IPS-18a (cell line): Measurements from ENCODE around the gene ICAM2.

Experiments
- H3K27ac ChIP-seq: one replicate; pipeline ENCODE4 v1.5.1; 2013; ENCODE audit warnings: low read length
- H3K27me3 ChIP-seq: one replicate; pipeline ENCODE4 v1.6.1; 2013; ENCODE audit warnings: mild to moderate bottlenecking, low read length; ENCODE audit not compliant: control insufficient read depth, insufficient read depth
- H3K36me3 ChIP-seq: one replicate; pipeline ENCODE4 v1.6.1; 2013; ENCODE audit warnings: low read depth, low read length; ENCODE audit not compliant: control insufficient read depth
- H3K4me1 ChIP-seq: one replicate; pipeline ENCODE4 v1.6.1; 2013; ENCODE audit warnings: low read depth, low read length; ENCODE audit not compliant: control insufficient read depth
- H3K4me3 ChIP-seq: one replicate; pipeline ENCODE4 v1.5.1; 2013; ENCODE audit warnings: low read length
- H3K9ac ChIP-seq: one replicate; pipeline ENCODE4 v1.6.1; 2013; ENCODE audit warnings: mild to moderate bottlenecking, low read length, moderate library complexity
- H3K9me3 ChIP-seq: one replicate; pipeline ENCODE4 v1.6.1; 2013; ENCODE audit warnings: low read depth, low read length; ENCODE audit not compliant: control insufficient read depth

Gene ICAM2

GRCh38 chr17:63975541-63976092 lies 44.8 kb downstream of the ICAM2 start:
- Histone ChIP-seq H3K9ac (no peak overlapping the region), H3K4me3 (no peak overlapping the region), H3K36me3 (no peaks in the 10 kb centered on the region), H3K4me1 (no peaks in the 10 kb centered on the region), H3K27me3 (no peaks in the 10 kb centered on the region), H3K9me3 (no peaks in the 10 kb centered on the region), H3K27ac (no peak overlapping the region)

- Histone ChIP-seq H3K4me1 (no peaks in the 10 kb centered on the region), H3K9ac (no peak overlapping the region), H3K27ac (no peak overlapping the region), H3K27me3 (no peaks in the 10 kb centered on the region), H3K4me3 (no peak overlapping the region), H3K9me3 (no peaks in the 10 kb centered on the region), H3K36me3 (no peaks in the 10 kb centered on the region)
Observed at GRCh38 chr17:63974594-63975192, 45.7 kb downstream of the ICAM2 start.

- H3K9ac ChIP-seq = no peak overlapping the region
- no peaks in the 10 kb centered on the region for H3K9me3 ChIP-seq
- H3K36me3 ChIP-seq = no peaks in the 10 kb centered on the region
- H3K4me1 ChIP-seq = no peaks in the 10 kb centered on the region
- no peaks in the 10 kb centered on the region for H3K27me3 ChIP-seq
- H3K27ac ChIP-seq = no peak overlapping the region
- H3K4me3 ChIP-seq = no peak overlapping the region
Observed at GRCh38 chr17:63973930-63974593, 46.4 kb downstream of the ICAM2 start.

GRCh38 chr17:63973247-63973646 lies 47.2 kb downstream of the ICAM2 start:
- no peaks in the 10 kb centered on the region for H3K9me3 ChIP-seq
- H3K27me3 ChIP-seq = no peaks in the 10 kb centered on the region
- H3K27ac ChIP-seq = no peak overlapping the region
- no peak overlapping the region for H3K4me3 ChIP-seq
- no peaks in the 10 kb centered on the region for H3K36me3 ChIP-seq
- no peaks in the 10 kb centered on the region for H3K4me1 ChIP-seq
- no peak overlapping the region for H3K9ac ChIP-seq

- Histone ChIP-seq H3K9me3 (no peaks in the 10 kb centered on the region), H3K27ac (no peak within 1 kb of the TSS), H3K4me3 (no peak within 1 kb of the TSS), H3K36me3 (no peaks in the 10 kb centered on the region), H3K9ac (no peak within 1 kb of the TSS), H3K27me3 (no peaks in the 10 kb centered on the region), H3K4me1 (no peaks in the 10 kb centered on the region)
Observed at GRCh38 chr17:63972796-63973195, 47.6 kb downstream of the ICAM2 start, which contains the start of gene SCN4A. TSS of gene SCN4A (minus strand) at chr17:63972918. CDS start at chr17:63972841, 77 bp downstream.

- Histone ChIP-seq H3K27ac (no peak overlapping the region), H3K27me3 (no peaks in the 10 kb centered on the region), H3K9me3 (no peaks in the 10 kb centered on the region), H3K4me1 (no peaks in the 10 kb centered on the region), H3K36me3 (no peaks in the 10 kb centered on the region), H3K4me3 (no peak overlapping the region), H3K9ac (no peak overlapping the region)
Observed at GRCh38 chr17:63969278-63969677, 51.2 kb downstream of the ICAM2 start.

GRCh38 chr17:63967953-63968352 lies 52.5 kb downstream of the ICAM2 start:
- Histone ChIP-seq H3K4me3 (no peak overlapping the region), H3K27me3 (no peaks in the 10 kb centered on the region), H3K4me1 (no peaks in the 10 kb centered on the region), H3K9ac (no peak overlapping the region), H3K36me3 (no peaks in the 10 kb centered on the region), H3K9me3 (no peaks in the 10 kb centered on the region), H3K27ac (no peak overlapping the region)

GRCh38 chr17:63966646-63967264 lies 53.7 kb downstream of the ICAM2 start:
- H3K4me3 ChIP-seq = no peak overlapping the region
- H3K9ac ChIP-seq = no peak overlapping the region
- peaks cover 9% of the 10 kb centered on the region for H3K4me1 ChIP-seq
- no peaks in the 10 kb centered on the region for H3K9me3 ChIP-seq
- no peaks in the 10 kb centered on the region for H3K36me3 ChIP-seq
- H3K27me3 ChIP-seq = no peaks in the 10 kb centered on the region
- no peak overlapping the region for H3K27ac ChIP-seq

GRCh38 chr17:63963123-63963522 lies 57.3 kb downstream of the ICAM2 start:
- no peak overlapping the region for H3K9ac ChIP-seq
- peaks cover 18% of the 10 kb centered on the region for H3K4me1 ChIP-seq
- H3K9me3 ChIP-seq = no peaks in the 10 kb centered on the region
- H3K4me3 ChIP-seq = no peak overlapping the region
- no peaks in the 10 kb centered on the region for H3K27me3 ChIP-seq
- H3K27ac ChIP-seq = no peak overlapping the region
- H3K36me3 ChIP-seq = no peaks in the 10 kb centered on the region

GRCh38 chr17:63962298-63962744 lies 58.1 kb downstream of the ICAM2 start:
- H3K4me3 ChIP-seq = peak overlapping the region; percentile 9
- no peaks in the 10 kb centered on the region for H3K27me3 ChIP-seq
- no peak overlapping the region for H3K9ac ChIP-seq
- H3K36me3 ChIP-seq = no peaks in the 10 kb centered on the region
- peaks cover 18% of the 10 kb centered on the region for H3K4me1 ChIP-seq
- no peak overlapping the region for H3K27ac ChIP-seq
- no peaks in the 10 kb centered on the region for H3K9me3 ChIP-seq

GRCh38 chr17:63961355-63962212 lies 58.8 kb downstream of the ICAM2 start:
- H3K27ac ChIP-seq = peak overlapping the region; percentile 54
- H3K4me3 ChIP-seq = peak overlapping the region; percentile 81
- peaks cover 18% of the 10 kb centered on the region for H3K4me1 ChIP-seq
- H3K9me3 ChIP-seq = no peaks in the 10 kb centered on the region
- H3K27me3 ChIP-seq = no peaks in the 10 kb centered on the region
- H3K9ac ChIP-seq = peak overlapping the region; percentile 74
- H3K36me3 ChIP-seq = no peaks in the 10 kb centered on the region
